ENCODE measurements around the gene ANTXR1.
A peak's percentile ranks its signal among the peaks of the same experiment; 100 is the strongest.

GRCh38 chr2:69208023-69208595 lies 195.1 kb downstream of the ANTXR1 start:
- TF ChIP-seq, protein P1, sequence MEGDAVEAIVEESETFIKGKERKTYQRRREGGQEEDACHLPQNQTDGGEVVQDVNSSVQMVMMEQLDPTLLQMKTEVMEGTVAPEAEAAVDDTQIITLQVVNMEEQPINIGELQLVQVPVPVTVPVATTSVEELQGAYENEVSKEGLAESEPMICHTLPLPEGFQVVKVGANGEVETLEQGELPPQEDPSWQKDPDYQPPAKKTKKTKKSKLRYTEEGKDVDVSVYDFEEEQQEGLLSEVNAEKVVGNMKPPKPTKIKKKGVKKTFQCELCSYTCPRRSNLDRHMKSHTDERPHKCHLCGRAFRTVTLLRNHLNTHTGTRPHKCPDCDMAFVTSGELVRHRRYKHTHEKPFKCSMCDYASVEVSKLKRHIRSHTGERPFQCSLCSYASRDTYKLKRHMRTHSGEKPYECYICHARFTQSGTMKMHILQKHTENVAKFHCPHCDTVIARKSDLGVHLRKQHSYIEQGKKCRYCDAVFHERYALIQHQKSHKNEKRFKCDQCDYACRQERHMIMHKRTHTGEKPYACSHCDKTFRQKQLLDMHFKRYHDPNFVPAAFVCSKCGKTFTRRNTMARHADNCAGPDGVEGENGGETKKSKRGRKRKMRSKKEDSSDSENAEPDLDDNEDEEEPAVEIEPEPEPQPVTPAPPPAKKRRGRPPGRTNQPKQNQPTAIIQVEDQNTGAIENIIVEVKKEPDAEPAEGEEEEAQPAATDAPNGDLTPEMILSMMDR (optimal IDR thresholded peaks at IDR 0.05 in 1 of 3, IDR thresholded peaks at IDR 0.05 in 1 of 3, conservative IDR thresholded peaks at IDR 0.05 in 1 of 3; ENCODE audit: extremely low read depth in 1 of 3, insufficient read depth in 2 of 3, low read length in 3 of 3), result peak in 2 of 3 experiments; percentile 7 to 18
- TF ChIP-seq EZH2 (IDR thresholded peaks at IDR 0.05; ENCODE audit: low read length), result no peak

Measured in keratinocyte (primary cell).